Kidney glomerular epithelial cell (primary cell): ENCODE data around the gene CEND1.

Experiments
- DNase-seq: peaks from one replicate; lab custom pipeline; 2025; lab: John Stamatoyannopoulos, UW

The CEND1 gene

GRCh38 chr11:777288-778255, 12.3 kb downstream of the CEND1 start, which contains the start of gene GATD1:
TSS of gene GATD1 (minus strand) at chr11:777487. CDS start at chr11:777462, 25 bp downstream.
- DNase-seq, result peak; percentile 81

- no peak for DNase-seq
Measured at GRCh38 chr11:776561-777287, 13.2 kb downstream of the CEND1 start.

- DNase-seq, result no peak
Measured at GRCh38 chr11:776263-776560, 13.7 kb downstream of the CEND1 start.

- no peak for DNase-seq
Measured at GRCh38 chr11:774873-775592, 14.9 kb downstream of the CEND1 start.

- no peak for DNase-seq
Measured at GRCh38 chr11:773830-774229, 16.1 kb downstream of the CEND1 start.

GRCh38 chr11:773425-773824, 16.5 kb downstream of the CEND1 start:
- no peak for DNase-seq

- DNase-seq, result no peak
Measured at GRCh38 chr11:772429-773390, 17.2 kb downstream of the CEND1 start.

- DNase-seq, result no peak
Measured at GRCh38 chr11:771617-772204, 18.2 kb downstream of the CEND1 start.

GRCh38 chr11:770642-771616, 19.0 kb downstream of the CEND1 start:
- no peak for DNase-seq

- DNase-seq, result no peak
Measured at GRCh38 chr11:769887-770641, 19.8 kb downstream of the CEND1 start.

- no peak for DNase-seq
Measured at GRCh38 chr11:767238-767637, 22.7 kb downstream of the CEND1 start.

GRCh38 chr11:766936-767210, 23.0 kb downstream of the CEND1 start:
- no peak for DNase-seq

- no peak for DNase-seq
Measured at GRCh38 chr11:766106-766935, 23.6 kb downstream of the CEND1 start.

GRCh38 chr11:765802-766091, 24.1 kb downstream of the CEND1 start:
- DNase-seq, result no peak

- peak; percentile 30 for DNase-seq
Measured at GRCh38 chr11:765025-765801, 24.7 kb downstream of the CEND1 start.

GRCh38 chr11:764322-765024, 25.4 kb downstream of the CEND1 start:
- no peak for DNase-seq
